Neural crest cell (in vitro differentiated cells): ENCODE results near the gene APBB2. TPM values are rescaled to one million over a fixed set of nuclear protein-coding genes. Genes with fewer than 3 reads are reported as not detected.

Source experiments
- DNase-seq: peaks from one replicate; pipeline ENCODE4 v3.0.0; 2021; ENCODE audit warnings: low read depth, mixed read lengths, low spot score
- H3K27ac Mint-ChIP-seq: one replicate; pipeline ENCODE4 v1.8.0; 2021; ENCODE audit warnings: mild to moderate bottlenecking, mixed read lengths; ENCODE audit not compliant: unreplicated experiment
- H3K27me3 Mint-ChIP-seq: 2 replicates; pipeline ENCODE4 v1.8.0; 2021; ENCODE audit warnings: low read depth, mild to moderate bottlenecking, mixed read lengths
- H3K36me3 Mint-ChIP-seq: 2 replicates; pipeline ENCODE4 v1.8.0; 2021; ENCODE audit warnings: low read depth, mild to moderate bottlenecking, mixed read lengths
- H3K4me1 Mint-ChIP-seq: 2 replicates; pipeline ENCODE4 v1.8.0; 2021; ENCODE audit warnings: mixed read lengths
- H3K4me3 Mint-ChIP-seq: one replicate; pipeline ENCODE4 v1.8.0; 2021; ENCODE audit warnings: mild to moderate bottlenecking, mixed read lengths
- H3K9me3 Mint-ChIP-seq: 2 replicates; pipeline ENCODE4 v1.8.0; 2021; ENCODE audit warnings: mixed read lengths
- total RNA-seq: library from RNA; stranded (reverse); gene quantifications from 2 replicates; pipeline ENCODE4 v1.2.1, GENCODE V29; 2021
- TF ChIP-seq, protein P1 (sequence below): fragments of 200-600 bp; sonication (generic); conservative IDR thresholded peaks from 2 replicates; pipeline ENCODE4 v1.5.0; 2021; ENCODE audit warnings: antibody characterized with exemption, mild to moderate bottlenecking

Gene APBB2
- total RNA-seq, 1 donor from 2014 or later, result 68.5 TPM

DNA sequence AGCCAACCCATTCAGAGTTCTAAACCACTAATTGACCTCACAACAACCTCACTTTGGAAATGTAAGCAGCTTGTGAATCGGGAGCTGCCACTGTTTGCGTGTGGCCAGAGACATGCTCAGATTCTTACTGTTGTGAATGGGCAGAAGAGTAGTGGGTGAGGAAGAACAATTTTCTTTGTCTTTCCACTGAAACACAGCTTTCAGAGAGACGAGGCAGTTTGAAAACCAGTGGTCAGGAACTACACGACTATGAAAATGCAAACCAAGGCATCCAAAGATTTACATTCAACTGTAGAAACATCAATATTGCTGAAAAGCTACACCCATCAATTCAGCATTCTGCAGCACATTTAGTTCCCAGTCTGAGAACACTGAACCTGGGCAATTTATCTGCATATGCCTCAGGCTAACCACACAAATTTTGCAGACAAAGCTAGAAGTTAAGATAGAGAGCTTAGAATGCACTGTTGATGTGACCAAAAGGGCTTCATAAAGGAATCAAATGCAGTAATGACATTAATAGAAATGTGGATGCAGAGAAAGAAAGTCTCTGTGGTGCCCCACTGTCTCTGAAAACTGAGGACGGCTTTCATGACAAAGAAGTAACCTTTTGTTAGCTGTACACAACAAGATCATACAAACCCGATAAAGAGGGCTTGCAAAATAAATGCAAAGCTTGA, 134.3 kb downstream of the APBB2 start:
- H3K9me3 Mint-ChIP-seq, result no peaks in the 10 kb centered on the region
- TF ChIP-seq, protein P1, sequence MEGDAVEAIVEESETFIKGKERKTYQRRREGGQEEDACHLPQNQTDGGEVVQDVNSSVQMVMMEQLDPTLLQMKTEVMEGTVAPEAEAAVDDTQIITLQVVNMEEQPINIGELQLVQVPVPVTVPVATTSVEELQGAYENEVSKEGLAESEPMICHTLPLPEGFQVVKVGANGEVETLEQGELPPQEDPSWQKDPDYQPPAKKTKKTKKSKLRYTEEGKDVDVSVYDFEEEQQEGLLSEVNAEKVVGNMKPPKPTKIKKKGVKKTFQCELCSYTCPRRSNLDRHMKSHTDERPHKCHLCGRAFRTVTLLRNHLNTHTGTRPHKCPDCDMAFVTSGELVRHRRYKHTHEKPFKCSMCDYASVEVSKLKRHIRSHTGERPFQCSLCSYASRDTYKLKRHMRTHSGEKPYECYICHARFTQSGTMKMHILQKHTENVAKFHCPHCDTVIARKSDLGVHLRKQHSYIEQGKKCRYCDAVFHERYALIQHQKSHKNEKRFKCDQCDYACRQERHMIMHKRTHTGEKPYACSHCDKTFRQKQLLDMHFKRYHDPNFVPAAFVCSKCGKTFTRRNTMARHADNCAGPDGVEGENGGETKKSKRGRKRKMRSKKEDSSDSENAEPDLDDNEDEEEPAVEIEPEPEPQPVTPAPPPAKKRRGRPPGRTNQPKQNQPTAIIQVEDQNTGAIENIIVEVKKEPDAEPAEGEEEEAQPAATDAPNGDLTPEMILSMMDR, result no peak
- no peaks in the 10 kb centered on the region for H3K27me3 Mint-ChIP-seq
- H3K4me1 Mint-ChIP-seq, result peaks cover 28% of the 10 kb centered on the region
- no peaks in the 10 kb centered on the region for H3K36me3 Mint-ChIP-seq
- peak overlapping the region; percentile 50 for H3K27ac Mint-ChIP-seq
- DNase-seq, result no peak
- H3K4me3 Mint-ChIP-seq, result no peak overlapping the region

DNA sequence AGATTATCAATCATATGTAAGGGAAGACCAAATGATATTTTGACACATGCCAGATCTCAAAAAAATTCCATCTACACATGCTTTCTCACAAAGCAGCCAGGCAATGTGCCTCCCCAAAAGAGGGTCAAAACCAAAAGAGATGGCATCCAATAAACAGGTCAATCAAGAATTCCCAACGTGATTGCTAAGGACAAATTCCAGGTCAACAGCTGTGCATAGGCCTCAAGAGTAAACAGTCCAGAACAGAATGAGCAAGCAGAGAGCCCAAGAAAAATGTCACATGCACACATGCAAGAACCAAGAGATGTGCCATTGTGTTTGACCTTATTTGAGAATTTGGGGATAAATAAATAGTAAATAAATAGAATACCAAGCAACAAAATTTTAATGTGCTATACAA, 136.7 kb downstream of the APBB2 start:
- H3K27me3 Mint-ChIP-seq, result no peaks in the 10 kb centered on the region
- no peaks in the 10 kb centered on the region for H3K36me3 Mint-ChIP-seq
- no peaks in the 10 kb centered on the region for H3K9me3 Mint-ChIP-seq
- H3K4me1 Mint-ChIP-seq, result peaks cover 29% of the 10 kb centered on the region
- TF ChIP-seq, protein P1, result no peak
- no peak overlapping the region for H3K4me3 Mint-ChIP-seq
- DNase-seq, result no peak
- H3K27ac Mint-ChIP-seq, result no peak overlapping the region

DNA sequence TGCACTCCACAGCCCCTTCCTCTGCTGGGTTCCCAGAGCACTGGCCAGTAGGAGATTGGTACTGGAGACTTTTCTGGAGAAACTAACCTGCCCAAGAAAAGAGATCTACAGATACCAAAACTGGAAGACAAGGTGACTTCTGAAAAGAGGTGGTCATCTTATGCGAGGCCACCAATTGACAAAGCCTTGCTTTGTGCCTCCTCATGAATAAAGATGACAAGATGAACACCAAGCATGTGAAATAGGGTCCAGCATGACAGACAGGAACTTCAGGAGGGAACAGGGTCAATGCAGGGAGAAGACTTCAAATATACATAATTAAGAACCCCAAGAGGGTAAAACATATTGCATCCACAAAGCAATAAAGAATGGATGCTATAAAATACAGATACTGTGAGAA, 137.9 kb downstream of the APBB2 start:
- H3K4me3 Mint-ChIP-seq, result no peak overlapping the region
- TF ChIP-seq, protein P1, result no peak
- no peaks in the 10 kb centered on the region for H3K36me3 Mint-ChIP-seq
- no peaks in the 10 kb centered on the region for H3K9me3 Mint-ChIP-seq
- DNase-seq, result no peak
- H3K4me1 Mint-ChIP-seq, result peaks cover 35% of the 10 kb centered on the region
- no peak overlapping the region for H3K27ac Mint-ChIP-seq
- H3K27me3 Mint-ChIP-seq, result no peaks in the 10 kb centered on the region

DNA sequence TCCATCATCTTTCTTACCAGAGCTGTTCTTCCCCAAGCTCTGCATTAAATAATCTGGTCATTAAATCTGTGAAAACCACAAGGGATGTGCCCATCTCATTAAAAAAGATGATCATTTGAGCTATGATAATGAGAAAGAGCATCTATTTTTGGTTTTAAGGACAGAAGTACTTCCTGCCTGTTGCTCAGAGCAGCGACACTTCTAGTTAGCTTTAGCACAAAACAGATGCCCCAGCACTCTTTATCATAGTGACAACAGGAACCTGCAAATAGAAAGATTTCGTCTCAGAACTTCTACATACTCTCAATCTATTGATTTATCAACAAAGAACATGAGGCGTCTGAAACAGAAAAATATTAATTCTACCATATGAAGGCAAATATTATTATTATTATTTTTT, 140.1 kb downstream of the APBB2 start:
- no peak overlapping the region for H3K4me3 Mint-ChIP-seq
- no peak for DNase-seq
- no peak overlapping the region for H3K27ac Mint-ChIP-seq
- H3K36me3 Mint-ChIP-seq, result no peaks in the 10 kb centered on the region
- no peaks in the 10 kb centered on the region for H3K9me3 Mint-ChIP-seq
- TF ChIP-seq, protein P1, result no peak
- H3K27me3 Mint-ChIP-seq, result no peaks in the 10 kb centered on the region
- H3K4me1 Mint-ChIP-seq, result peaks cover 27% of the 10 kb centered on the region

DNA sequence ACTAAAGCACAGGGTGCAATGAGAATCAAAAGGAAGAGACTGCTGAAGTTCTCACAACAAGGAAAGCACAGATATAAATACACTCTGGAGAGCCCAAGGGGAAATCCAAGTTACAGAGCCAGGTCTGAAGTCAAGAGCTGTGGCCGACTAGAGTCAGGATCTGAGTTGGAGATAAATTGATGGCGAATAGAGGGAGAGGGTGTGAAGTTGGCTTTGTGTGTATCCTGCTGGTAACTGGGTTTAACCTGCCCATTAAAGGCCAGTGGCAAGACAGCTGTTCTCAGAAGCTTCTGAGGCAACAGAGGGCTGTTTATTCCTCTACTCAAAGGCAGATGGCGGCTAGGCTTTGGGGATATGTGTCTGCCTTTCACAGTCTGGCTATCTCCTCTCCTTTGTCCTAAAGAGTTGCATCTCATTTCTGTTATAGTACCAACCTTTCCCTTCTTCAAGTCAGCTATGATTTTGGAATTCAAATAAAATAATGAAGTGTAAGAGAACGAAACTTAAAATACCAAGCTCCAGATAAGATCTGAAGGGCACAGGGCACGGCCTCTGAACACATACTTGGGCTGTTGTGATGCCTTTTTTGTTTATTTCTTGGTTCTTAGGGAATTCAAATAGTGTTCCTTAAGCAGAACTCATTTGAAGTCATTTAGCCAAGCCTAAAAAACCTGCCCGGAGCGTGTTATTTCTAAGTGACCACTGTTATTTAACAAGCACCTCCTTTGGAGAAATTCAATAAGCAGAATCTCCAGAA, 142.1 kb downstream of the APBB2 start:
- Mint-ChIP-seq H3K27ac (peak overlapping the region; percentile 21), H3K9me3 (no peaks in the 10 kb centered on the region), H3K4me3 (no peak overlapping the region), H3K27me3 (no peaks in the 10 kb centered on the region), H3K36me3 (no peaks in the 10 kb centered on the region), H3K4me1 (peaks cover 27% of the 10 kb centered on the region)
- TF ChIP-seq, protein P1, result no peak
- DNase-seq, result no peak
